Lower leg skin (tissue), 4 donors: Measurements from ENCODE around the gene IDNK. TPM values are rescaled to one million over a fixed set of nuclear protein-coding genes. Genes with fewer than 3 reads are reported as not detected.

Experiments
- DNase-seq, 2 donors: peaks; one replicate each; pipeline ENCODE4 v3.0.0-alpha.2; 2019; ENCODE audit warnings: low spot score in 2 of 2
- H3K4me3 ChIP-seq: fragments of 200-600 bp; sonication (generic); 2 replicates; pipeline ENCODE4 v1.5.1; 2017; ENCODE audit warnings: mild to moderate bottlenecking, low read depth; ENCODE audit not compliant: poor library complexity, severe bottlenecking
- POLR2A ChIP-seq, 2 donors: fragments of 450-650 bp; IDR thresholded peaks; one replicate each; pipeline ENCODE4 v1.6.1; 2016 to 2017; ENCODE audit warnings: antibody characterized with exemption in 2 of 2, mild to moderate bottlenecking in 1 of 2, moderate library complexity in 1 of 2
- WGBS, 2 donors: methylation state at CpG; one replicate each; pipeline ENCODE4 v1.1.5; 2018; 5-methylcytosine and 5-hydroxymethylcytosine counted together
- intact Hi-C: fragments of 100-400 bp; cut with DNase I; formaldehyde crosslinking; loops from one replicate; pipeline ENCODE4 v1.15.0; 2023; ENCODE audit warnings: low total_unique reads
- total RNA-seq, 4 donors: library from RNA; depleted of rRNA; stranded (reverse); fragments of >200 nt; gene quantifications; one replicate each; pipeline ENCODE4 v1.1.0, GENCODE V29; 2016
- TF ChIP-seq, protein P1 (sequence below), 3 donors: fragments of 450-650 bp; IDR thresholded peaks; one replicate each; pipeline ENCODE4 v1.5.1; 2016; ENCODE audit warnings: antibody characterized with exemption in 3 of 3, mild to moderate bottlenecking in 3 of 3, moderate library complexity in 2 of 3

IDNK gene
- total RNA-seq, 4 donors from 2014 or later: 0.53 to 5.5 (median 2.2) TPM

DNA sequence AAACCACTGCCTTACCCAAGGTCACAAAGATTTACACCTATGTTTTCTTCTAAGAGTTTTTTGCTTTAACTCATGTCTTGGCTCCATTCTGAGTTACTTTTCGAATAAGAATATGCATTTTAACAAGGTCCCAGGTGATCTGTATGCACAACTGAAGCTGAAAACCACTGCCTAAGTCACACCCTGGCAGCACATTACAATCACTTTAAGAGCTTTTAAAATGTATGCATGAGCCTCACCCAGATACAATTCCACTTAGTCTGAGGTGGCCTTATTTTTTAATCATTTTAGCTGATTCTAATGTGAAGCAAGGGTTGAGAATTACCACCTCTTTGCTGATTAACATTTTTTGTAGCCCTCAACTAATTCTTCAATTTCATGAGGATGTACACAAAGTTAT is 29.5 kb downstream of the IDNK start:
- 100% methylated on average over 1 of the region's 1 CpG for WGBS, 2 donors
- no peak for DNase-seq
- intact Hi-C loops: no loop called here
- no peak for TF ChIP-seq POLR2A (IDR thresholded peaks at IDR 0.05)
- TF ChIP-seq, protein P1, sequence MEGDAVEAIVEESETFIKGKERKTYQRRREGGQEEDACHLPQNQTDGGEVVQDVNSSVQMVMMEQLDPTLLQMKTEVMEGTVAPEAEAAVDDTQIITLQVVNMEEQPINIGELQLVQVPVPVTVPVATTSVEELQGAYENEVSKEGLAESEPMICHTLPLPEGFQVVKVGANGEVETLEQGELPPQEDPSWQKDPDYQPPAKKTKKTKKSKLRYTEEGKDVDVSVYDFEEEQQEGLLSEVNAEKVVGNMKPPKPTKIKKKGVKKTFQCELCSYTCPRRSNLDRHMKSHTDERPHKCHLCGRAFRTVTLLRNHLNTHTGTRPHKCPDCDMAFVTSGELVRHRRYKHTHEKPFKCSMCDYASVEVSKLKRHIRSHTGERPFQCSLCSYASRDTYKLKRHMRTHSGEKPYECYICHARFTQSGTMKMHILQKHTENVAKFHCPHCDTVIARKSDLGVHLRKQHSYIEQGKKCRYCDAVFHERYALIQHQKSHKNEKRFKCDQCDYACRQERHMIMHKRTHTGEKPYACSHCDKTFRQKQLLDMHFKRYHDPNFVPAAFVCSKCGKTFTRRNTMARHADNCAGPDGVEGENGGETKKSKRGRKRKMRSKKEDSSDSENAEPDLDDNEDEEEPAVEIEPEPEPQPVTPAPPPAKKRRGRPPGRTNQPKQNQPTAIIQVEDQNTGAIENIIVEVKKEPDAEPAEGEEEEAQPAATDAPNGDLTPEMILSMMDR (IDR thresholded peaks at IDR 0.05): no peak
- no peak overlapping the region for H3K4me3 ChIP-seq

DNA sequence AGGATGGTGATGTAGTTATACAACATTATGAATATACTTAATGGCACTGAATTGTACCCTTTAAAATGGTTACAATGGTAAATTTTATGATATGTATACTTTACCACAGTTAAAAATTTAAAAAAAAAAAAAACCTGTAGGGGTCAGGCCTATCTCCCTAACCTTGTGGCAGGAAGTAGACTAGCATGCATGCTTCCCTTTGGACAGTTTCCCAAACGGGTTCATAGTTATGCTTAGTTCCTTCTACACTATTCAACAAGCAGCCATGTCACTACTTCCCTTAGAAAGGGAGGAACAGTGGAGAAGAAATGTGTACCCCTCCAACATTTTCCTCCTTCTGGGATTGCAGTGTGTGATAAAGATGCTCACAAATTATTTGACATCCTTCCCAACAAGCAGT is 32.5 kb downstream of the IDNK start:
- 61 to 72% methylated on average over 1 of the region's 1 CpG for WGBS, 2 donors
- intact Hi-C loops: no loop called here

DNA sequence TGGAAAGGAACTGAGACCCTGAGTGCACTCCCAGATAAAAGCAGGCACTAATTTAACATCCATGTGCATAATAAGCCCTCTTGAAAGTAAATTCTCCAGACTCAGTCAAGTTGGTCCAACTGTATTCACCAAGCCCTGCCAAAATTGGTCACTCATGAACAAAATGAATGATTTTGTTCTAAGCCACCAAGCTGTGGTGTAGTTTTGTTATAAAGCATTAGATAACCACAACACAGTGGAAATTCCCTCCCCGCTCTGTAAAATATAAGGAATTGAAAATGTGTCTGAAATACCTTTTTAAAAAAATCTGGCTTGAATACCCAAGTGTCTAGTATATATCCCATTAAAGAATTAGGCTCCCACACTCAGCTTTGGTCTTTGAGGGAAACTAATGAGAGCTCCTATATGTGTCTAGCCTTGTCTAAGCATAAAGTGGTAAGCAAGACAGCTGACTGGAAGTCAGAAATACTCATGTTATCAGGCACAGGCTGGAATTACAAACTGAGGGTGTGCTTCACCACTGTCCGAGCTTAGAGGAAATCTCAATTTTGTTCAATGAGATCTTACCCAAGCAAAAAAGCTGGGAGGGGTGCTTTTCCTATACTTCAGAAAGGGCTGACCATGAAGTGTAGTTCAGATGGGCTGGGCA is 33.2 kb downstream of the IDNK start:
- WGBS, 2 donors: 86 to 98% methylated on average over 2 of the region's 2 CpGs
- no peak overlapping the region for H3K4me3 ChIP-seq
- intact Hi-C loops: no loop called here
- no peak for TF ChIP-seq POLR2A (IDR thresholded peaks at IDR 0.05)
- TF ChIP-seq, protein P1 (IDR thresholded peaks at IDR 0.05): no peak
- no peak for DNase-seq

More for the DNA sequence above, 32.5 kb downstream of the IDNK start:
- DNase-seq: no peak
- no peak overlapping the region for H3K4me3 ChIP-seq
- TF ChIP-seq, protein P1 (IDR thresholded peaks at IDR 0.05): no peak
- TF ChIP-seq POLR2A (IDR thresholded peaks at IDR 0.05): no peak

GRCh38 chr9:83656952-83657351 is 34.0 kb downstream of the IDNK start:
- no peak overlapping the region for H3K4me3 ChIP-seq
- DNase-seq: no peak
- TF ChIP-seq POLR2A (IDR thresholded peaks at IDR 0.05): no peak
- TF ChIP-seq, protein P1 (IDR thresholded peaks at IDR 0.05): no peak
- WGBS, 2 donors: 84 to 92% methylated on average over 6 of the region's 6 CpGs
- intact Hi-C loops: no loop called here

- DNase-seq: no peak
- intact Hi-C loops: no loop called here
- TF ChIP-seq, protein P1 (IDR thresholded peaks at IDR 0.05): no peak
- no peak for TF ChIP-seq POLR2A (IDR thresholded peaks at IDR 0.05)
- 93 to 99% methylated on average over 3 of the region's 3 CpGs for WGBS, 2 donors
- no peak overlapping the region for H3K4me3 ChIP-seq
Observed at GRCh38 chr9:83662933-83663332, 40.0 kb downstream of the IDNK start.
